Trophoblast cell (in vitro differentiated cells and primary cell): Measurements from ENCODE around the gene RNF224.
"Not testable (repeated sequence)": the region's sequence is repeated elsewhere in the genome, so short reads cannot be mapped to it uniquely, and the experiment has no call there.

Experiments used
- DNase-seq, 2 donors: peaks; one replicate each; pipeline ENCODE4 v3.0.0-alpha.2; 2016
- H2AFZ ChIP-seq: 2 replicates; pipeline ENCODE4 v1.6.1; 2013; ENCODE audit warnings: low read length, moderate library complexity, mild to moderate bottlenecking; ENCODE audit not compliant: insufficient read depth, poor library complexity
- H2AK5ac ChIP-seq: 2 replicates; pipeline ENCODE4 v1.6.1; 2013; ENCODE audit warnings: mild to moderate bottlenecking, low read length
- H2BK120ac ChIP-seq: 2 replicates; pipeline ENCODE4 v1.6.1; 2013; ENCODE audit warnings: low read length, mild to moderate bottlenecking, moderate library complexity; ENCODE audit not compliant: insufficient read depth, poor library complexity
- H2BK12ac ChIP-seq: 2 replicates; pipeline ENCODE4 v1.6.1; 2013; ENCODE audit warnings: mild to moderate bottlenecking, low read length, moderate library complexity
- H2BK5ac ChIP-seq: 2 replicates; pipeline ENCODE4 v1.6.1; 2013; ENCODE audit warnings: low read length, low read depth, moderate library complexity, mild to moderate bottlenecking; ENCODE audit not compliant: poor library complexity
- H3K14ac ChIP-seq: 2 replicates; pipeline ENCODE4 v1.6.1; 2013; ENCODE audit warnings: mild to moderate bottlenecking, low read length
- H3K18ac ChIP-seq: 2 replicates; pipeline ENCODE4 v1.6.1; 2013; ENCODE audit warnings: mild to moderate bottlenecking, low read length
- H3K23ac ChIP-seq: 2 replicates; pipeline ENCODE4 v1.6.1; 2013; ENCODE audit warnings: low read length
- H3K27ac ChIP-seq: 2 replicates; pipeline ENCODE4 v1.5.1; 2013; ENCODE audit warnings: low read depth, mild to moderate bottlenecking, inconsistent platforms, low read length, moderate library complexity
- H3K27me3 ChIP-seq: 2 replicates; pipeline ENCODE4 v1.6.1; 2013; ENCODE audit warnings: inconsistent platforms, mild to moderate bottlenecking, low read length, moderate library complexity; ENCODE audit not compliant: insufficient read depth
- H3K36me3 ChIP-seq, 2 experiments: 1 replicate in 1 of 2; 2 replicates in 1 of 2; pipeline ENCODE4 v1.6.1; 2013; ENCODE audit warnings: low read length in 2 of 2, mild to moderate bottlenecking in 2 of 2, moderate library complexity in 1 of 2; ENCODE audit not compliant: insufficient read depth in 2 of 2, control insufficient read depth in 1 of 2
- H3K4ac ChIP-seq: 2 replicates; pipeline ENCODE4 v1.6.1; 2013; ENCODE audit warnings: low read depth, mild to moderate bottlenecking, low read length, moderate library complexity
- H3K4me1 ChIP-seq, 2 experiments: 1 replicate in 1 of 2; 2 replicates in 1 of 2; pipeline ENCODE4 v1.6.1; 2013; ENCODE audit warnings: low read length in 2 of 2, mild to moderate bottlenecking in 2 of 2, moderate library complexity in 1 of 2; ENCODE audit not compliant: insufficient read depth in 2 of 2, control insufficient read depth in 1 of 2
- H3K4me2 ChIP-seq: 2 replicates; pipeline ENCODE4 v1.6.1; 2013; ENCODE audit warnings: inconsistent platforms, mild to moderate bottlenecking, low read length, moderate library complexity
- H3K4me3 ChIP-seq: 2 replicates; pipeline ENCODE4 v1.5.1; 2013; ENCODE audit warnings: mild to moderate bottlenecking, low read depth, low read length, inconsistent platforms
- H3K79me1 ChIP-seq: one replicate; pipeline ENCODE4 v1.6.1; 2013; ENCODE audit warnings: low read length
- H3K79me2 ChIP-seq: 2 replicates; pipeline ENCODE4 v1.6.1; 2013; ENCODE audit warnings: low read length, mild to moderate bottlenecking; ENCODE audit not compliant: control insufficient read depth, insufficient read depth, poor library complexity
- H3K9ac ChIP-seq: 2 replicates; pipeline ENCODE4 v1.6.1; 2013; ENCODE audit warnings: mild to moderate bottlenecking, low read length
- H3K9me3 ChIP-seq: 2 replicates; pipeline ENCODE4 v1.6.1; 2013; ENCODE audit warnings: low read depth, mild to moderate bottlenecking, control low read depth, inconsistent platforms, low read length; ENCODE audit not compliant: insufficient read depth
- H4K12ac ChIP-seq: 2 replicates; pipeline ENCODE4 v1.6.1; 2013; ENCODE audit warnings: low read depth, mild to moderate bottlenecking, low read length, moderate library complexity
- H4K8ac ChIP-seq: 2 replicates; pipeline ENCODE4 v1.6.1; 2013; ENCODE audit warnings: low read depth, mild to moderate bottlenecking, low read length, moderate library complexity
- H4K91ac ChIP-seq: one replicate; pipeline ENCODE4 v1.6.1; 2013; ENCODE audit warnings: low read depth, mild to moderate bottlenecking, low read length, moderate library complexity
- WGBS: extraction: QIAGEN DNeasy Blood & Tissue Kit; methylation state at CpG from one replicate; pipeline ENCODE4 v1.1.7; 2013; ENCODE audit warnings: missing lambda C conversion rate; ENCODE audit not compliant: insufficient read length, insufficient coverage; ENCODE audit errors: extremely low coverage; 5-methylcytosine and 5-hydroxymethylcytosine counted together

Gene RNF224

DNA sequence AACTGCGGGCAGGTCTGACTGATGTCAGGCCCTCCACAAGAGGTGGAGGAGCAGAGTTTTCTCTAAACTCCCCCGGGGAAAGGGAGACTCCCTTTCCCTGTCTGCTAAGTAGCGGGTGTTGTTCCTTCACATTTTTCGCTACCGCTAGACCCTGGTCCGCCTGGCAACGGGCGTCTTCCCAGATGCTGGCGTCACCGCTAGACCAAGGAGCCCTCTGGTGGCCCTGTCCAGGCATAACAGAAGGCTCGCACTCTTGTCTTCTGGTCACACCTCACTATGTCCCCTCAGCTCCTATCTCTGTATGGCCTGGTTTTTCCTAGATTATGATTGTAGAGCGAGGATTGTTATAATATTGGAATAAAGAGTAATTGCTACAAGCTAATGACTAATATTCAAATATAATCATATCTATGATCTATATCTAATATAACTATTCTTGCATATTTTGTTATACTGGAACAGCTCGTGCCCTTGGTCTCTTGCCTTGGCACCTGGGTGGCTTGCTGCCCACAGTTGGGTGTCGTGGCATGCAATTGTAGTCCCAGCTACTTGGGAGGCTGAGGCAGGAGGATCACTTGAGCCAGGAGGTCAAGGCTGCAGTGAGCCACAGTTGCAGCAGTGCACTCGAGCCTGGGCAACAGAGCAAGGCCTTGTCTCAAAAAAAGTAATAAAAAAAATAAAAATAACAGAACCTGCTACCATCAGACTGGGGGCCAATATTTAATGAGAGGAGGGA lies 35.0 kb downstream of the RNF224 start:
- not testable (repeated sequence) for H2BK120ac ChIP-seq, H2BK5ac ChIP-seq, H3K18ac ChIP-seq, H2AK5ac ChIP-seq, H3K79me1 ChIP-seq, H2AFZ ChIP-seq, H4K8ac ChIP-seq, H3K27ac ChIP-seq, H2BK12ac ChIP-seq, H3K4me1 ChIP-seq, H4K91ac ChIP-seq, H3K4ac ChIP-seq, H3K9me3 ChIP-seq, H3K4me2 ChIP-seq, H3K27me3 ChIP-seq, H3K4me3 ChIP-seq, H4K12ac ChIP-seq, H3K14ac ChIP-seq, H3K9ac ChIP-seq, H3K79me2 ChIP-seq, H3K23ac ChIP-seq
- H3K36me3 ChIP-seq, result peaks cover 52 to 53% of the 10 kb centered on the region in 2 experiments
- peak in 1 of 2 donors; percentile 46 for DNase-seq
- WGBS, result no CpG with 5 or more reads among the region's 15 CpGs

DNA sequence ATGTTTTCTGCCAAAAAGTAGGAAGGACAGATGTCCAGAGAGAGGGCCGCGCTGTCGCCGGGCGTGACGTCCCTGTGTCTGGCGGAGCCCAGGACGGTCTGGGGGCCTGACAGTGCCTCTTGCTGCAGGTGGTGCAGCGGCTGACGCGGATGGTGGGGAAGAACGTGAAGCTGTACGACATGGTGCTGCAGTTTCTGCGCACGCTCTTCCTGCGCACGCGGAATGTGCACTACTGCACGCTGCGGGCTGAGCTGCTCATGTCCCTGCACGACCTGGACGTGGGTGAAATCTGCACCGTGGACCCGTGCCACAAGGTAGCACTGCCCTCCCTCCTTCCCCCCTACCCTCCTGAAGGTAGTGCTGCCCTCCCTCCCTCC lies 35.6 kb downstream of the RNF224 start:
- no peak overlapping the region for H3K4me2 ChIP-seq
- WGBS, result no CpG with 5 or more reads among the region's 24 CpGs
- H4K8ac ChIP-seq, result no peak overlapping the region
- no peaks in the 10 kb centered on the region for H3K9me3 ChIP-seq
- no peaks in the 10 kb centered on the region for H3K79me1 ChIP-seq
- H3K4me1 ChIP-seq, result no peaks in the 10 kb centered on the region
- no peak overlapping the region for H2BK5ac ChIP-seq
- H3K4ac ChIP-seq, result no peak overlapping the region
- no peak overlapping the region for H3K14ac ChIP-seq
- no peak overlapping the region for H3K4me3 ChIP-seq
- H4K12ac ChIP-seq, result no peak overlapping the region
- no peak overlapping the region for H4K91ac ChIP-seq
- H2BK12ac ChIP-seq, result no peak overlapping the region
- no peak overlapping the region for H3K27ac ChIP-seq
- no peaks in the 10 kb centered on the region for H3K27me3 ChIP-seq
- no peak overlapping the region for H2BK120ac ChIP-seq
- H2AFZ ChIP-seq, result no peak overlapping the region
- peaks cover 53 to 58% of the 10 kb centered on the region in 2 experiments for H3K36me3 ChIP-seq
- no peak overlapping the region for H3K18ac ChIP-seq
- DNase-seq, result no peak
- no peak overlapping the region for H3K9ac ChIP-seq
- H2AK5ac ChIP-seq, result no peak overlapping the region
- H3K79me2 ChIP-seq, result no peaks in the 10 kb centered on the region
- no peak overlapping the region for H3K23ac ChIP-seq

DNA sequence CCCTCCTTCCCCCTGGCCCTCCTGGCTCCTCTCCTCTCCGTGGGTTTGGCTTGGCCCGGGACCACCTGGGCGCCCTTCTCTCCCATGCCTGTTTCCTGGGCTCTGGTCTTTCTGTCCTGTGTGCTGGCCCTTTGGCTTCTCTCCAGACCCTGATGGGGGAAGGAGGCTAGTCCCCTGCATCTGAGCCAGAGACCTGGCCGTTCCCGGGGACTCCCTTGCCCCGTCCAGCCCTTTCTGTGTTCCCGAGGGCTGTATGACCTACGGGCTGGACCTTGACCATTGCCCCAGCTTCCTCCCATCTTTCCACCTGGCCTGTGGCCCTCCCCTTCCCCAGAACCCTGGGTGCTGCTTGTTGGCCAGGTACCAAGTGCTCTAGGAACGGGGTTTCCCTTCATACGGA lies 36.2 kb downstream of the RNF224 start:
- H3K4ac ChIP-seq, result no peak overlapping the region
- H2BK120ac ChIP-seq, result no peak overlapping the region
- peaks cover 53 to 56% of the 10 kb centered on the region in 2 experiments for H3K36me3 ChIP-seq
- H3K18ac ChIP-seq, result no peak overlapping the region
- no peak overlapping the region for H4K91ac ChIP-seq
- no peak overlapping the region for H3K27ac ChIP-seq
- no peak overlapping the region for H2BK12ac ChIP-seq
- no peak for DNase-seq
- H2BK5ac ChIP-seq, result no peak overlapping the region
- H3K9ac ChIP-seq, result no peak overlapping the region
- H4K8ac ChIP-seq, result no peak overlapping the region
- peak overlapping the region; percentile 16 for H4K12ac ChIP-seq
- no peak overlapping the region for H2AK5ac ChIP-seq
- H3K4me2 ChIP-seq, result no peak overlapping the region
- no peaks in the 10 kb centered on the region for H3K79me2 ChIP-seq
- H3K79me1 ChIP-seq, result no peaks in the 10 kb centered on the region
- no peak overlapping the region for H3K14ac ChIP-seq
- H3K23ac ChIP-seq, result no peak overlapping the region
- H3K4me1 ChIP-seq, result no peaks in the 10 kb centered on the region
- WGBS, result no CpG with 5 or more reads among the region's 10 CpGs
- H3K4me3 ChIP-seq, result no peak overlapping the region
- H2AFZ ChIP-seq, result no peak overlapping the region
- H3K9me3 ChIP-seq, result no peaks in the 10 kb centered on the region
- H3K27me3 ChIP-seq, result no peaks in the 10 kb centered on the region

DNA sequence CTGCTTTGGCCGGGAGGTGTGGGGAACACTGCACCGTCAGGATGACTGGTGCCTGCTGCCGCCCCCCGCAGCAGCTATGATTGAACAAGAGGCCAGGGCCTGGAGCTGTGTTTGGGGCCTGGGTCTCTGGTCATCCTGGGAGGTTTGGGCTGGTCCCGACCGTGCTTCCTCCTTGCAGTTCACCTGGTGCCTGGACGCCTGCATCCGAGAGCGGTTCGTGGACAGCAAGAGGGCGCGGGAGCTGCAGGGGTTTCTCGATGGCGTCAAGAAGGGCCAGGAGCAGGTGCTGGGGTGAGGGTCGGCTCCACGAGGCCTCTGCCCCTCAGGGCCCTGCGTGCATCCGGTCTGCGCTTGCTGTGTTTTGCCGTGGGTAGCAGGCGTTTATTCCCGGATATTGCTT lies 36.8 kb downstream of the RNF224 start:
- Histone ChIP-seq H3K79me1 (no peaks in the 10 kb centered on the region), H2AFZ (no peak overlapping the region), H3K4me1 (no peaks in the 10 kb centered on the region), H3K36me3 (peaks cover 53 to 57% of the 10 kb centered on the region in 2 experiments), H3K18ac (no peak overlapping the region), H3K4me3 (no peak overlapping the region), H2AK5ac (no peak overlapping the region), H4K91ac (no peak overlapping the region), H3K23ac (no peak overlapping the region), H2BK5ac (no peak overlapping the region), H3K4me2 (no peak overlapping the region), H4K12ac (no peak overlapping the region), H2BK120ac (no peak overlapping the region), H4K8ac (no peak overlapping the region), H3K4ac (no peak overlapping the region), H2BK12ac (no peak overlapping the region), H3K27me3 (no peaks in the 10 kb centered on the region), H3K27ac (no peak overlapping the region), H3K14ac (no peak overlapping the region), H3K9ac (peak overlapping the region; percentile 50), H3K9me3 (no peaks in the 10 kb centered on the region), H3K79me2 (no peaks in the 10 kb centered on the region)
- DNase-seq, result no peak
- no CpG with 5 or more reads among the region's 22 CpGs for WGBS
